ENCODE measurements around the gene SH2D3C.

The SH2D3C gene

DNA sequence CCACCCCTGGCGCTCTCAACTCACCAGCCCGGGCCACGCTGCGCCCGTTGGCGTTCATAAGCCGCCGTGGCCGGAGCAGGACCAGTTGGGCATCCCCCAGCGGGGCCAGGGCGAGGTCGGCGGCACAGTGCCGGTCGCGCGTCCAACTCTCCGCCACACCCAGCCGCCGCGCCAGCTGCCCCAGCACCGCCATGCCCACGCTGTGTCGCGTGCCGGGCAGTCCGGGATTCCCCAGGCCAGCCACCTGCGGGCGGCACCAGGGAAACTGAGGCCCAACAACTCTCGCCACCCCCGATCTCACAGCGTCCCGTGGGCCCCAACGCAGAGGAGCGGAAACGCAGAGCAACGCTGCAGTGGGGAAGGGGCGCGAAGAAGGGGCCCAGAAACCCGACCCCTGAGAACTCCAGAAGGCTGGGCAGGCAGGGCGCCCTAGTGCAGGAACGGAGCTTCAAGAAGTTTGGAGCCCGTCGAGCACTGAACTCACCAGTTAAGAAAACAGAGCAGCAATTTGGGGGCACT, 63.5 kb downstream of the SH2D3C start:
- intact Hi-C loops (cut with DNase I), result loop anchor here (5.0 kb wide), 1 partner anchor 103 kb away; the partner anchor contains the start of gene STXBP1
- peak in 1 of 42 donors; percentile 23 for DNase-seq

DNA sequence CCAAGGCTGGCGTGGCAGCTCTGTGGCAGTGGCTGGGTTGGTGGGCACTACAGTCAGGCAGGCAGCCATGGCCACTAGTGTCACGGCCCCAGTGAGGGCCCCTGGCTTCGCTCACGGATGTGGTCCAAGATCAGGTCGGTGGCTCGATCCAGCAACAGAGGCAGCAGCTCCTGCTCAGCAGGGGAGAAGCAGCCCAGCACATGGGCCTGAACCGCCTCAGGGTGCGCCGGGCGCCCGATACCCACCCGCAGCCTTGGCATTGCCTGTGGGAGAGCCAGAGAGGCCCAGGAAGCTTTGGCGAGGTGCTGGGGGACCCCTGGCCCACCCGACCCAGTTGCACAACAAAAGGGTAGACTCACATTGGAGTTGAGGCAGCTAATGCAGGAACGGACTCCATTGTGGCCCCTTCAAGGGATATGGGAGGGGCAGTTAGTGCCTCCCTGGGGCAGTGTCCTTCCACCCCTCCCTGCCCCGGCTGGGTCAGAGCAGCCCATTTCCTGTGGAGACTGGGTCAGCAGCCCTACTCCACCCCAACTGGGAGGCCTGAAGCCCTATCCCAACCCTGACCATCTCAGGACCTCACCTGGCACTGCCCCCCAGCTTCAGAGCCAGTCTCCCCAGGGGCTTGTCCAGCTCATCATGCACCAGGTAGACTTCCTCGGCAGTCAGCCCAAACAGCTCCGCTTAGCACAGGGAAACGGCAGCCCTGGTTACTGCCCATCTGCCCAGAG, 64.3 kb downstream of the SH2D3C start:
- intact Hi-C loops (cut with DNase I), result no loop called here
- no peak for DNase-seq

DNA sequence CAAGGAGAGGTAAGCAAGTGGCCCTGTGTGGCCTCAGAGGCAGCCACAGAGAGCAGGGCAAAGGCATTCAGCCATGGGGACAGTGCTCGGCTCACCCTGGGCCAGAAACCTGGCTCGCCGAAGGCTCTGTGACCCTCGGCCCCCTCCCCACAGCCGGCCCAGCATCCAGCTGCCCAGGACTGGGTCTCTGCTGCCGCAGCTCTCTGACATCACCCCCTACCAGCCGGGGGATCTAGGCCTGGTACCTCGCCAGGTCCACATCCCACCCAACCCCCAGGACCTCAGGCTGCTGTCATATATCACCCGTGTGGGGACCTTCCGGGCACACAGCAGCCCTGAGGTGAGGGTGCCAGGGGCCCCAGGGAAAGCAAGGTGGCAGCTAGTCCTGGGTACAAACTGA, 65.6 kb downstream of the SH2D3C start:
- DNase-seq, result no peak
- intact Hi-C loops (cut with DNase I), result no loop called here

DNA sequence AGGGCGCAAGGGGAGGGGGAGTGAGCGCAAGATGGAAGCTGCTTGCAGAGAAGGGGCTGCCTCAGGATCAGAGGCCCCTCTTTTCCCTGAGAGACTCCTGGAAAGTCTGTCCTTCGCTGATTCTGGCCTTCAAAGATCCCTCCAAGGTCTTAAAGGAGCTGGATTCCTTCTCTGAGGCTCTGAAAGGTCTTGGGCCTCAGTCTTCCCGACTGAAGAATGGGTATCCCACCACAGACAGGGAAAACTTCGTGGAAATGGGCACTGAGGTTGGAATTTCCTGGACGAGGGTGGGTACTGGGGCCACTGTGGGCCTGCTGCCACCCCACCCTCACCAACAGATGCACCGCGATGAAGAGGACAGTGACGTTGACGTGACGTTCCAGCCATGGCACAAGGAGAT, 66.1 kb downstream of the SH2D3C start:
- intact Hi-C loops (cut with DNase I), result no loop called here
- no peak for DNase-seq

DNA sequence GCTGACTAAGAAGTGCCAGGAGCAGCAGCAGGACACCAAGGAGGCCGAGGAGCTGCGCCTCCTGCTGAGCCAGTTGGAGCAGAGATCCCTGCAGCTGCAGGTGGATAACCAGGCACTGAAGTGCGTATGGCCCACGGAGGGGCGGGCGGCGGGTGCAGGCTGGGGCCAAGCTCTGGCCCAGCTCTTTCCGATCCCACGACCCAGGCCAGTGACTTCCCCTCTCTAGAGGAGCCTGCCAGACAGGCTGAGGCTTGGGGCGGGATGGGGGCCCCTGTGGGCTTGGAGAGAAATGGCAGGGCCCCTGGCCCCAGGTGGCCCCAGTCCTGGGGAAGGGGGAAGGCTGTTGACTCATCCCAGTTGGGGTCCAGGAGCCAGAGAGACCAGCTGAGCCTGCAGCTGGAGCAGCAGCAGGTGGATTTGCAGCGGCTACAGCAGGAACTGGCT, 66.6 kb downstream of the SH2D3C start:
- intact Hi-C loops (cut with DNase I), result no loop called here
- no peak for DNase-seq

DNA sequence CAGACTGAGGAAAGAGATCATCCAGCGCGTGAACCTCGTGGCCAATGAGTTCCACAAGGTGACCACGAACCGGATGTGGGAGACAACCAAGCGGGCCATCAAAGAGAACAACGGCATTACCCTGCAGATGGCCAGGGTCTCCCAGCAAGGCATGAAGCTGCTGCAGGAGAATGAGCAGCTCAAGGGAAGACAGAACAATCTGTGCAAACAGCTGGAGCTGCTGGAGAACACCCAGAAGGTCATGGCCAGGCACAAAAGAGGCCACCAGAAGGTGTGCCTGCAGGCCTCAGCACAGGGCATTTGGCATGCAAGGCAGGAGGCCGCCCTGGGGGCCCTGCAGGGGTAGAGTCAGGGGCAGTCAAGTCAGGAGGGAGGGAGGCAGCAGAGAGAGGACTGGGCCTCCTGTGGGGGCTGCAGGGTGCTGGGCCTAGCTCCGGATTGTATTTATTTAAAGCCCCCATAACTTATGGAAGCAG, 67.2 kb downstream of the SH2D3C start:
- DNase-seq, result no peak
- intact Hi-C loops (cut with DNase I), result no loop called here

DNA sequence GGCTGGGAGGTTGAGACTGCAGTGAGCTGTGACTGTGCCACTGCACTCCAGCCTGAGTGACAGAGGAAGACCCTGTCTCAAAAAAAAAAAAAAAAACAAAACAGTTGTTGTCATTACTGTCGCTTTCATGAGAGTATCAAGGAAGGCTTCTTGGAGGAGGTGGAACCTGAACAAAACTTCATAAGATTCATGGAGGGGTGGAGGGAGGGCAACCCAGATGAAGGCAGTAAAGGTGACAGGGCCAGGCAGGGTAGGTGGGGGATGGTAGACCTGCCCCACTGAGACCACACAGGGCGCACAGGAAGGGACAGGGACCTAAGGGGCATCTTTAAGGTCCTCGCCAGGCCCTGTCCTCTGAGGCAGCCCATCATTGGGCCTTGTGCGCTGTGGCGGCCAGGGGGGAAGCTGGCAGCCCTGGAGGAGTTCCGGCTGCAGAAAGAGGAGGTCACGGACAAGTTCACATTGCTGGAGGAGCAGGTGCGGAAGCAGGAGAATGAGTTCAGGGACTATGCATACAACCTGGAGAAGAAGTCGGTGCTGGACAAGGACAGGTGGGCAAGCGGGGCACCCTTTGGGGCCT, 68.2 kb downstream of the SH2D3C start:
- no peak for DNase-seq
- intact Hi-C loops (cut with DNase I), result no loop called here

DNA sequence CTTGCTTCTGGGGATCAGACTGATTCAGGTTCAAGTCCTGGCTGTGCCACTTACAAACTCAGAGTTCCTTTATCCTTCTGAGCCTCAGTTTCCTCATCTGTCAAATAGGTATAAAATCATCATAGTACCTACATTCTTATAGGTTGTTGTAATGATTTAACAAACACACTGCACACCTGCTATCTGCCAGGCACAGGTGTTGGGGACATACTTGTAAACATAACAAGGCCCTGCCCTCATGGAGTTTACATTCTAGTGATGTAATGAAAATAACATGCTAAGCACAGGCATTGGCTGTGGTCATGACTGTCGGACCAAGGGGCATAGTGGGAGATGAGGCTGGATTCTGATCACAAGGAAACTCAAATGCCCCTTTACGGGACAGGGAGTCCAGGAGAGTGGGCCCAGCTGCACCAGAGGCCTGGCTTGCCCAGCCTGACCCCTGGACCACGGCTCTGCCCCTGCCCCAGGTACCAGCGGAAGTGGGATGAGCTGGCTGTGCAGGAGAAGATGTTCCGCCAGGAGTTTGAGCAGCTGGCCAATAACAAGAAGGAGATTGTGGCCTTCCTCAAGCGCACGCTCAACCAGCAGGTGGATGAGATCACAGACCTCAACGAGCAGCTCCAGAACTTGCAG, 69.4 kb downstream of the SH2D3C start:
- no peak for DNase-seq
- intact Hi-C loops (cut with DNase I), result no loop called here

DNA sequence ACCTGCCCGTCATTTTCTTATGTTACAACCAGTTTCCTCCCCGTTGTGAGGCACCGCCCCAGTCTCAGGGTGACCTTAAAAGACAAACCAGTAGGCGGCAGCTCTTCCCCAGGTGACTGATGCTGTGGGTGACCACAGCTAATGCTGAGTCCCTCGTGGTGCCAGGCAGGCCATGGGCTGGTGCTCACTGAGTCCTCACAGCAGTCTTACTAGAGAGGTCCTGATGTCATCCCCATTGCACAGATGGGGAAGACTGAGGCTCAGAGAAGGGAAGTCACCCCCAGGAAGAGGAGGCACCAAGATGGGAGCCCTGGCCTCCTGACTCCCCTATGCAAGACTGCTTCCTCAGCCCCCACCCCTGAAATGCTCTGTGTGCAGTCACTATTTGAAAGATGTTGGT, 70.7 kb downstream of the SH2D3C start:
- intact Hi-C loops (cut with DNase I), result no loop called here
- no peak for DNase-seq

DNA sequence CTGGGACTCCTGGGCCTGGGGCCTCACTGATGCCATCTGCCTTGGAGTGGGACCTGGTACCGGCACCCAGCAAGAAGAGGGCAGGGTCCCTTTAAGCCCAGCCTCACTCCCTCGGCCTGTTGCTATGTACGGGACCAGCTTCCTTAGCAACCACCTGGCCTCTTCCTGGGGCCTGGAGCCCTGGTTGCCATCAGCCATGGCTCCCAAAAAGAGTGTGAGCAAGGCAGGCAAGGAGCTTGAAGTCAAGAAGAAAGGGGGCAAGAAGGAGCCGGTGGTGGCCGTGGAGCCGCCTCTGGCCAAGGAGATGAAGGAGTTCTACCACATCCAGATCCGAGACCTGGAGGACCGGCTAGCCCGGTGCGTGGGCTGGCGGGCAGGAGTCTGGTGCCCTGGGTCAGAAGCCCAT, 71.6 kb downstream of the SH2D3C start, which contains the start of gene CFAP157:
CFAP157 (plus strand) TSS at position 153 of the 406 bp plus-strand sequence; CDS start at position 197, 44 bp downstream.
- DNase-seq, result no peak

DNA sequence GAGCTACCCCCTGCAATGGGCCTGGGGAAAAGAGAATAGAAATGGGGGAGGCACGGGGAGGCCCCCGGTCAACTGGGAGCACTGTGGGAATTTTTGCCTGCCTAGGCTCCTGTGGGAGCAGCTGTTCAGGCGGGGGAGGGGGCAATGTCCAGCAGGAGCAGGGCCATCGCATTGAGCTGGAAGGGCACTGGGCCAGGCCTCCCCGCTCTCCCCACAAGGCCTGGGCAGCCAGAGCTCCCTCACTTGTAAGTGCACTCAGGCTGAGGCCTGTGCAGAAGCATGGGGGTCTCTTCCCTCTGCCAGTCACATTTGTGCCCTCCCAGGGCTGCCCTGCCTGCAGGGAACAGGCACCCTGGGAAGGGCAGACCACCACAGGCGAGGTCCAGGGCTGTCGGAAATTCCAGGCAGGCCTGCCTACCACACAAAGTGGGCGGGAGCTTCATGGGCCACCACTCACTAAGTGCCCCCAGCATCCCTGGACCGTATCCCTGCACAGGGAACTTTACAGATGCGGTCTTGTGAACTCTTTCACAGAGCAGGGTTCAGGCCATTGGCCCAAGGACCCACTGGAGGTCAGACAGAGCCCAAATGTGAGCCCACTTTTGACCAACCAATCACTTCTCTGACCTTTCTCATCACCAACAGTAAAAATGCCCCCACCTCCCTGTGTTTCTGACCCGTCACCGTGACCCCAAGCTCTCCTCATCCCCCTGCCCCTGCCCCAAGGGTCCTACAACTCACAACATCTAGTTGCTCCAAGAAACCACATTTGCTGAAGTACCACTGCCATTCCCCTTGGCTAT, 72.7 kb downstream of the SH2D3C start:
- intact Hi-C loops (cut with DNase I), result no loop called here
- DNase-seq, result no peak

More for the DNA sequence above, 71.6 kb downstream of the SH2D3C start, which contains the start of gene CFAP157:
- intact Hi-C loops (cut with DNase I), result no loop called here

DNA sequence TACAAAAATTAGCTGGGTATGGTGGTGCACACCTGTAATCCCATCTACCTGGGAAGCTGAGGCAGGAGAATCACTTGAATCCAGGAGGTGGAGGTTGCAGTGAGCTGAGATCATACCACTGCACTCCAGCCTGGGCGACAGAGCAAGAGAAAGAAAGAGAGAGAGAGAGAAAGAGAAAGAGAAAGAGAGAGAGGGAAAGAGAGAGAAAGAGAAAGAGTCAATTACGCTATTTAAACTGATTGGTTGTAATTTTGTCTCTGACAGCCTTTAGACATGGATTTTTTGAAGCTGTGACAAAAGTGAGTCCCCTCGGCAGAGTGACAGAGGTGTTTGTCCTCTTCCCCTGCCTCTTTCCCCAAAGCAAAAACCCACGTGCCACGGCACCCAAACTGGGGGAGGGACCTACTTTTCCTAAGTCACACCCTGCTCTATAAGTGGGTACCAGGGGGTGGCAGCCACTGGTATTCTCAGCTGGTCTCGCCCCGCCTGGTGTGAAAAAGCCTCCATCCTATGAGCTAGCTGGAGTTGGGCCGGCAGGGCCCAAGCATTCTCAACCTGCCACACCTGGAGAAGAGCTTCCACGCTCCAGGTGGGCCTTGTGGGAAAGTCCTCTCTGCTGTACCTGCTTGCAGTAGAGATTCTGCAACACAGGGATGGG, 75.0 kb downstream of the SH2D3C start:
- peak in 23 of 42 donors; percentile 25 to 75 (median 45) for DNase-seq
- intact Hi-C loops (cut with DNase I), result no loop called here

DNA sequence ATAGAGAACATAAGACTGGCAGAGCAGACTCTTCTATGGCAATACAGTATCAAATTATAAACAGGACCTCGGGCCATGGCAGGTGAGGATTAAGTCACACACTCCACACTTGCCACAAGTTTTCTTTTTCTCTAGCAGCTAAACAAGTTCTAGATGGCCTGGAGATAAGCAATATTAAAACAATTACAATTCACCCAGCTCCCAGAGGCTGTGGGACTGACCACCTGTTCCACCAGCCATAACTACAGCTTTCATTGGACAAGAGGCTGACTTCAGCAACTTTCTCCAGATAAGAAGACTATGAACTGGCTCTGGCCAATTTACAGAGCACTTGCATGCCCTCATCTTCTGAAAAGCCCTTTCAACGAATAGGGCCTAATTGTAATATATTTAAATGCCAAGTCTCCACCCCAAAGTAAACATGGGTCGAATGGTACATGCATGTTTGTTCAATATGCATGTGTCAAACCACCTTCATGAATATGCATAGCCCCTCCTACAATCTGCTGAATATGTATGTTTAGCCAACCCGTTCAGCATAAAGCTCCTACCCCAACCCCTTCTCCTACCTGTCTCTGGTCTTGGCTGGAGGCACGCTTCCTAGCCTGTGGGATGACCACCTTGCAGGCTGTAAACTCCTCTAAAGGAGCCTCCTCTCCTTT, 77.7 kb downstream of the SH2D3C start:
- intact Hi-C loops (cut with DNase I), result no loop called here
- no peak for DNase-seq

DNA sequence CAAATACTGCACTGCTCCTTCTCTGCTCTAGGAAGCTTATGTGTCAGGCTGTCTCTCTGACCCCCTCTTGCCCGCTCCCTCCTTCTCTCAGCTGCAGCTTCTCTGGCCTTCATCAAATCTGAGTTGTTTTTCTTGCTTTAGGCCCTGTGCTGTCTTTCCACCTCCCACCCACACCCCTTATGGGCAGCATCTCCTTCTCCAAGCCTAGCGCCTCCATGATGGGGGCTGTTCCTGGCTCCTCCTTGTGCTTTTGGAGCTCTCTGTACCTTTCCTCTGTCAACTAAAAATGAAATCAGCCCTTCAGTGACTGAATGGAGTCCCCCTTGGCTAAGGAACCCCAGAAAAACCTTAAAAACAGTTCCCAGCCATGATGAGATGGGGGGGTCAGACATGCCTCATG, 78.3 kb downstream of the SH2D3C start:
- intact Hi-C loops (cut with DNase I), result no loop called here
- no peak for DNase-seq

DNA sequence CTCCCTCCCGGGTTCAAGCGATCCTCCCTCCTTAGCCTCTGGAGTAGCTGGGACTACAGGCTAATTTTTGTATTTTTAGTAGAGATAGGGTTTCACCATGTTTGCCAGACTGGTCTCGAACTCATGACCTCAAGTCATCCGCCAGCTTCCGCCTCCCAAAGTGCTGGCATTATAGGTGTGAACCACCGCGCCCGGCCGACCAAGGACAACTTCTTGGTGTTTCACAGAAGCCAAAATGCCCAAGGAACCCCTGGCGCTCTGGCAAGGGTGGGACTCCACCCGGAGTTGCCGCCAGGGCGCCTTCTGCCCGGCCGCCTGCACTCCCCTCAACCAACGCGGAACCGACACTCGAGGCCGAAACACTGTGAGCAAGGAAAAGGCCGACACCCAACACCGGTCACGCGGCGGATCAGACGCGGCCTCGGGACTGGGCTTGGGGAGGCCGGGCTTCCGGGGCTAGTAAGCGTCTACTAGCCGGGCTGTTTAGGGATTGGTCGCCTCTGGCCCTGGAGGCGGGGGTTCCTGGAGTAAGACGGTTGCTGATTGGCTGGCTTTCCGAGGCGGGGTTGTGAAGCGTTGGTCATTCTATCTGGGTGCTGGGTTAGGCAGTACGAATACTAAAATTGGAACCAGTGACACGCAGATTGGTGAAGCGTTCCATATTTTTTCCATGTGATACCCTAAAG, 79.3 kb downstream of the SH2D3C start:
- DNase-seq, result peak; percentile 89 to 99 (median 98)
- intact Hi-C loops (cut with DNase I), result no loop called here

DNA sequence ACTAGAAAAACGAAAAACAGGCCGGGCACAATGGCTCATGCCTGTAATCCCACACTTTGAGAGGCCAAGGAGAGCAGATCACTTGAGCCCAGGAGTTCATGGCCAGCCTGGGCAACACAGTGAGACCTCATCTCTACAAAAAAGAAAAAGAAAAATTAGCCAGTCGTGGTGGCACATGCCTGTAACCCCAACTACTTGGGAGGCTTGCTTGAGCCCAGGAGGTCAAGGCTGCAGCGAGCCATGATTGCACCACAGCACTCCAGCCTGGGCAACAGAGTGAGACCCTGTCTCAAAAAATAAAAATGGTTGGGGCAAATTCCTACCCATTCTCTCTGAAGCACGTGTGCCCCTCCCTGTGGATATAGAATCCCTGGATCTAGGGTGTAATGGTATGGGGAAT, 80.1 kb downstream of the SH2D3C start:
- intact Hi-C loops (cut with DNase I), result no loop called here
- no peak for DNase-seq

DNA sequence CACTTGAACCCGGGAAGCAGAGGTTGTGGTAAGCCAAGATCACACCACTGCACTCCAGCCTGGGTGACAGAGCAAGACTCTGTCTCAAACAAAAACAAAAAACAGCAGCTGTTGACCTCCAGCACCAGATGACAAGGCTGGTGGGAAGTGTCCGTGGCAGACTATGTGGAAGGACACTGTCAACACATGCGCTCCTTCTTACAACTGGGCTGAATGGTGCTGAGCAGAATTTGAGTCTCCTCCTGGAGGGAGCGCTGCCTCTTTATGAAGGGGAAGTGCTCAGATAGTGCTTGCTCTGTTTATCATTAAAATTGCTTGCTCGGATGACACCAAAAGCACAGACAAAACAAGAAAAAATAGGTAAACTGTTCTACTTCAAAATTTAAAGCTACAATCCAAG, 80.9 kb downstream of the SH2D3C start:
- intact Hi-C loops (cut with DNase I), result no loop called here

More for the DNA sequence above, 80.9 kb downstream of the SH2D3C start:
- no peak for DNase-seq

All from head of caudate nucleus (tissue), 42 donors.